Measurements from ENCODE around the gene FNDC11.

DNA sequence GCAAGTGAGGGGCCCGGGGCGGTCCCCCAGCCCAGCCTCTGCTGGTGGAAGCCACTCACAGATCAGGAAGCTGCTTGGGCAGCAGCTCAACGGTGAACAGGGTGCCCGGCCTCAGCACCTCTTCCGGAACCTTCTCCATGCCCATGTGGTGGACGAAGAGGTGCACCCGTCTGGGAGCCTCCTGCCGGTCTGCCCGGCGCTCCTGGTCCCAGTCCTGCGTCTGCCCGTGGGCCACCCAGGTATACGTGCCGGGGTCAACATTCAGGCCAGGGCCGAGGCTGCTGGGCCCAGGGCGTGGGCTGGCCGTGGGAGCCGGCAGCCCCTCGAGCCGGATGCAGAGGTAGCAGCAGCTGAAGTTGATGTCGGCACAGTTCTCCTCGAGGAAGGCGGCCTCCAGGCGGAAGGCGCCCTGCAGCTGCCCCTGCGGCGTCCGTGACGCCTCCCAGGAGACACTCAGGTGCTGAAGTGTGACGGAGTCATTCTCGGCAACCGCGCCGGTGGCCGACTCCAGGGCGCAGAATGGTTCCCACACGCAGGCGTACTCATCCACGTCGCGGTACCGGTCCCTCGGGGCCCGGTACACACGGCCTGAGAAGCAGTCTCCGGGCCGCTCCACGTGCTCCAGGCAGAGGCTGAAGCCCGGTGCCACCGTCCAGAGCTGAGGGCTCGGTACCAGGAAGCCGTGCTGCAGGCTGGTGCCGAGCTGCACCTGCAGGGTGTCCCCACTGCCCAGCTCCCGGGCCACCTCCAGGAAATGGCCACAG is 8.7 kb downstream of the FNDC11 start:
- TF ChIP-seq, protein P1, sequence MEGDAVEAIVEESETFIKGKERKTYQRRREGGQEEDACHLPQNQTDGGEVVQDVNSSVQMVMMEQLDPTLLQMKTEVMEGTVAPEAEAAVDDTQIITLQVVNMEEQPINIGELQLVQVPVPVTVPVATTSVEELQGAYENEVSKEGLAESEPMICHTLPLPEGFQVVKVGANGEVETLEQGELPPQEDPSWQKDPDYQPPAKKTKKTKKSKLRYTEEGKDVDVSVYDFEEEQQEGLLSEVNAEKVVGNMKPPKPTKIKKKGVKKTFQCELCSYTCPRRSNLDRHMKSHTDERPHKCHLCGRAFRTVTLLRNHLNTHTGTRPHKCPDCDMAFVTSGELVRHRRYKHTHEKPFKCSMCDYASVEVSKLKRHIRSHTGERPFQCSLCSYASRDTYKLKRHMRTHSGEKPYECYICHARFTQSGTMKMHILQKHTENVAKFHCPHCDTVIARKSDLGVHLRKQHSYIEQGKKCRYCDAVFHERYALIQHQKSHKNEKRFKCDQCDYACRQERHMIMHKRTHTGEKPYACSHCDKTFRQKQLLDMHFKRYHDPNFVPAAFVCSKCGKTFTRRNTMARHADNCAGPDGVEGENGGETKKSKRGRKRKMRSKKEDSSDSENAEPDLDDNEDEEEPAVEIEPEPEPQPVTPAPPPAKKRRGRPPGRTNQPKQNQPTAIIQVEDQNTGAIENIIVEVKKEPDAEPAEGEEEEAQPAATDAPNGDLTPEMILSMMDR (IDR thresholded peaks at IDR 0.05) = no peak
- no peak for TF ChIP-seq POLR2A (IDR thresholded peaks at IDR 0.05)
